OCI-LY3 (cell line): ENCODE results near the gene PARD3.

Experiments used
- CTCF ChIP-seq: fragments of 200-600, 300-600 bp; sonication (generic); IDR thresholded peaks from 2 replicates; pipeline ENCODE4 v1.5.1; 2014; ENCODE audit warnings: antibody characterized with exemption, low read length, low read depth
- EZH2phosphoT487 ChIP-seq: fragments of 200-600 bp; shearing (Covaris generic); IDR thresholded peaks from 2 replicates; pipeline ENCODE4 v1.6.1; 2018; ENCODE audit warnings: antibody characterized with exemption, mixed run types, low read depth

- TF ChIP-seq CTCF (no peak), EZH2phosphoT487 (no peak)
These were observed 230.9 kb downstream of the PARD3 start for GRCh38 chr10:34584164-34584563.
